Right atrium auricular region (tissue), 2 donors: ENCODE results near the gene PRPS1L1. TPM values are rescaled to one million over a fixed set of nuclear protein-coding genes. Genes with fewer than 3 reads are reported as not detected.

Experiments
- DNase-seq: peaks from one replicate; pipeline ENCODE4 v3.0.0-alpha.2; 2019; ENCODE audit warnings: low spot score
- H3K27ac ChIP-seq, 2 donors: fragments of 200-600 bp; sonication (generic); 1 replicate in 1 of 2; 2 replicates in 1 of 2; pipeline ENCODE4 v1.5.1; 2016 to 2019
- H3K27me3 ChIP-seq, 2 donors: fragments of 200-600 bp; sonication (generic); one replicate each; pipeline versions ENCODE4 v1.5.1 to v1.6.0; 2017 to 2019
- H3K36me3 ChIP-seq: fragments of 200-600 bp; sonication (generic); one replicate; pipeline ENCODE4 v1.5.1; 2016
- H3K4me1 ChIP-seq, 2 donors: fragments of 200-600 bp; sonication (generic); one replicate each; pipeline versions ENCODE4 v1.5.1 to v1.6.0; 2017 to 2019
- H3K4me3 ChIP-seq, 2 donors: fragments of 200-600 bp; sonication (generic); 1 replicate in 1 of 2; 2 replicates in 1 of 2; pipeline ENCODE4 v1.5.1; 2017 to 2019; ENCODE audit warnings: mild to moderate bottlenecking in 1 of 2, moderate library complexity in 1 of 2
- H3K9me3 ChIP-seq, 2 donors: fragments of 200-600 bp; sonication (generic); one replicate each; pipeline ENCODE4 v1.5.1; 2019
- total RNA-seq, 2 donors: library from RNA; depleted of rRNA; stranded (reverse); fragments of >200 nt; gene quantifications; one replicate each; pipeline ENCODE4 v1.1.0, GENCODE V29; 2016
- TF ChIP-seq, protein P1 (sequence below), 2 donors: fragments of 200-600 bp; sonication (generic); IDR thresholded peaks; one replicate each; pipeline ENCODE4 v1.5.1; 2019; ENCODE audit warnings: antibody characterized with exemption in 2 of 2

Gene PRPS1L1
- total RNA-seq, 2 donors from 2014 or later = not detected

DNA sequence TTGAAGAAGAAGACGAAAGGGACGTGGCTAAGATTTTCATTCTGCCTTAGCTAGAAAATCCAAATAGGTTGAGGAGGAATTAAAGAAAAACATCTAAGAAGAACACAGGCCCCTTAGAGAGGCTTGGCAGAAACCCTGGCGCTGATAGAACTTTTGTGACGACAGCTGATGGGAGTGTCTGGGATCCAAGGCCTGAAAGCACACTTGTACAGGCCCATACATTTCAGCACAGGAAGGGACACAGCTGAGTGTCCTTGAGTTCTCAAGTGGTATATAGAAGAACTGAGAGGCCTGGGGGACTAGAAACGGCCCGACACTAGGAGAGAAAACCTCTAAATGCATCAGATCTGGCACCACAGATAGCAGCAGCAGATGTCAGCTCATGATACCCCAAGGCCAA is 39.5 kb downstream of the PRPS1L1 start:
- Histone ChIP-seq H3K9me3 (no peaks in the 10 kb centered on the region), H3K27me3 (no peaks in the 10 kb centered on the region), H3K4me1 (no peaks in the 10 kb centered on the region), H3K4me3 (no peak overlapping the region), H3K27ac (no peak overlapping the region), H3K36me3 (no peaks in the 10 kb centered on the region)
- TF ChIP-seq, protein P1, sequence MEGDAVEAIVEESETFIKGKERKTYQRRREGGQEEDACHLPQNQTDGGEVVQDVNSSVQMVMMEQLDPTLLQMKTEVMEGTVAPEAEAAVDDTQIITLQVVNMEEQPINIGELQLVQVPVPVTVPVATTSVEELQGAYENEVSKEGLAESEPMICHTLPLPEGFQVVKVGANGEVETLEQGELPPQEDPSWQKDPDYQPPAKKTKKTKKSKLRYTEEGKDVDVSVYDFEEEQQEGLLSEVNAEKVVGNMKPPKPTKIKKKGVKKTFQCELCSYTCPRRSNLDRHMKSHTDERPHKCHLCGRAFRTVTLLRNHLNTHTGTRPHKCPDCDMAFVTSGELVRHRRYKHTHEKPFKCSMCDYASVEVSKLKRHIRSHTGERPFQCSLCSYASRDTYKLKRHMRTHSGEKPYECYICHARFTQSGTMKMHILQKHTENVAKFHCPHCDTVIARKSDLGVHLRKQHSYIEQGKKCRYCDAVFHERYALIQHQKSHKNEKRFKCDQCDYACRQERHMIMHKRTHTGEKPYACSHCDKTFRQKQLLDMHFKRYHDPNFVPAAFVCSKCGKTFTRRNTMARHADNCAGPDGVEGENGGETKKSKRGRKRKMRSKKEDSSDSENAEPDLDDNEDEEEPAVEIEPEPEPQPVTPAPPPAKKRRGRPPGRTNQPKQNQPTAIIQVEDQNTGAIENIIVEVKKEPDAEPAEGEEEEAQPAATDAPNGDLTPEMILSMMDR (IDR thresholded peaks at IDR 0.05) = no peak
- DNase-seq = no peak

DNA sequence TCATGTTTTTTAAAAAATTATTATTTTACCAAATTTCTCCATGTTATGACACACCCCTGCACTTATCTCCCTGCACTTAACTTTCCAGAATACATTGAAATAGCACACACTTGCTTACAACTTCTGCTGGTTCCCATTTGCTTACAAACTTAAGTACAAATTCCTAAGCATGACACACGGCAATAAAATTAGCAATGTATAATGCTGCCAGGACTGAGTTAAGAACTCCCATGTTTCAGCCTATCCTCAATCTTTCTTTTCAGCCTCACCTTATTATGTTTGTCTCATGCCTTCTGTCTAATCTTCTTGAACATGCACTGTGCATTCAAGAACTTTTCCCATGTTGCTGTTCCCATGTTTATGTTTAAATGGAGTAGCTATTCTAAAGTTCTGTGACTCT is 40.8 kb downstream of the PRPS1L1 start:
- Histone ChIP-seq H3K9me3 (no peaks in the 10 kb centered on the region), H3K27me3 (no peaks in the 10 kb centered on the region), H3K4me3 (no peak overlapping the region), H3K4me1 (no peaks in the 10 kb centered on the region), H3K36me3 (no peaks in the 10 kb centered on the region), H3K27ac (no peak overlapping the region)
- no peak for DNase-seq
- TF ChIP-seq, protein P1 (IDR thresholded peaks at IDR 0.05) = no peak

- DNase-seq = no peak
- TF ChIP-seq, protein P1 (IDR thresholded peaks at IDR 0.05) = no peak
- Histone ChIP-seq H3K27ac (no peak overlapping the region), H3K36me3 (no peaks in the 10 kb centered on the region), H3K27me3 (no peaks in the 10 kb centered on the region), H3K4me3 (no peak overlapping the region), H3K4me1 (no peaks in the 10 kb centered on the region), H3K9me3 (peaks cover 0 to 6% of the 10 kb centered on the region in 2 donors)
These were observed 42.0 kb downstream of the PRPS1L1 start for GRCh38 chr7:17985473-17986239.

DNA sequence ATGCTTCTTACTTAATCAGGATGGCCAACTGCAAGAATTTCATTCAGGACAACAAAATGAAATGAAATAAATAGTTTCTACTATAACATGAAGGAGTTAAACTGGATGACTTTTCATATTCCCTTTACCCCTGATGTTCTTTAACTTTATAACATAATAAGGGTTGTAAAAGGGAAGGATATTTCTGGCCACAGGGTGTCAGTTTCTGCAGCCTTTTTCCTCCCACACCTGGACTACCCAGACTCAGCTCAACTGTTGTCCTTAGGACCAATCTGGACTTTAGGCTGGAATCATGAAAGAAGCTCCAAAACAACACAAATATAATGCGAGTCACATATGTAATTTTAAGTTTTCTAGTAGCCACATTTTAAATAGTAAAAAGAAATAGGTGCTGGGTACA is 43.4 kb downstream of the PRPS1L1 start:
- H3K4me3 ChIP-seq = no peak overlapping the region
- no peaks in the 10 kb centered on the region for H3K4me1 ChIP-seq
- H3K36me3 ChIP-seq = no peaks in the 10 kb centered on the region
- peaks cover 0 to 6% of the 10 kb centered on the region in 2 donors for H3K9me3 ChIP-seq
- H3K27me3 ChIP-seq = no peaks in the 10 kb centered on the region
- TF ChIP-seq, protein P1 (IDR thresholded peaks at IDR 0.05) = no peak
- no peak overlapping the region for H3K27ac ChIP-seq
- DNase-seq = no peak

- Histone ChIP-seq H3K9me3 (peaks cover 0 to 6% of the 10 kb centered on the region in 2 donors), H3K36me3 (no peaks in the 10 kb centered on the region), H3K27ac (no peak overlapping the region), H3K27me3 (no peaks in the 10 kb centered on the region), H3K4me3 (no peak overlapping the region), H3K4me1 (no peaks in the 10 kb centered on the region)
- no peak for DNase-seq
- TF ChIP-seq, protein P1 (IDR thresholded peaks at IDR 0.05) = no peak
These were observed 44.2 kb downstream of the PRPS1L1 start for GRCh38 chr7:17983221-17984062.
